ENCODE measurements around the gene YIPF7. TPM values are rescaled to one million over a fixed set of nuclear protein-coding genes. Genes with fewer than 3 reads are reported as not detected.

The YIPF7 gene
- polyA plus RNA-seq, 2 donors = not detected

DNA sequence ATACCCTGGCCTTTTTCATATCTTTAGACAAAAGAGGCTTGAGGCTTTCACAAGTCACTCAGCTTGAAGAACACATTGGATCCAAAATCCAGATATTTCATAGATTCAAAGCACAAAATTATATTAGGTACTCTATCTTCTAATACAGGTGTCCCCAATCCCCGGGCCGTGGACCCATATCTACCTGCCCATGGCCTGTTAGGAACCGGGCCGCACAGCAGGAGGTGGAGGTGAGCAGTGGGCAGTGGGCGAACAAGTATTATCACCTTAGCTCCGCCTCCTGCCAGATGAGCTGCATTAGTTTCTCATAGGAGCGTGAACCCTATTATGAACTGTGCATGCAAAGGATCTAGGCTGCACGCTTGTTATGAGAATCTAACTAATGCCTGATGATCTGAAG is 18.7 kb downstream of the YIPF7 start:
- no peaks in the 10 kb centered on the region for H3K27me3 ChIP-seq (ENCODE audit: control insufficient read depth in 1 of 2, insufficient read depth in 2 of 2, low read length in 2 of 2)
- 76 to 79% methylated on average over 8 of the region's 8 CpGs for WGBS, 2 donors

GRCh38 chr4:44632089-44632488 is 19.3 kb downstream of the YIPF7 start:
- H3K4me3 ChIP-seq (ENCODE audit: low read depth in 1 of 2, low read length in 2 of 2) = no peak overlapping the region
- WGBS, 2 donors = 65 to 67% methylated on average over 4 of the region's 4 CpGs
- no peaks in the 10 kb centered on the region for H3K36me3 ChIP-seq (ENCODE audit: control insufficient read depth in 2 of 2, insufficient read depth in 2 of 2, low read length in 1 of 2)
- H3K9me3 ChIP-seq (ENCODE audit: control insufficient read depth in 2 of 2, insufficient read depth in 1 of 2, low read depth in 1 of 2, low read length in 1 of 2) = no peaks in the 10 kb centered on the region
- no peaks in the 10 kb centered on the region for H3K4me1 ChIP-seq (ENCODE audit: control insufficient read depth in 2 of 2, insufficient read depth in 2 of 2, low read length in 1 of 2)
- H3K27me3 ChIP-seq (ENCODE audit: control insufficient read depth in 1 of 2, insufficient read depth in 2 of 2, low read length in 2 of 2) = no peaks in the 10 kb centered on the region
- H3K27ac ChIP-seq (ENCODE audit: low read depth in 2 of 2, low read length in 1 of 2) = no peak overlapping the region

More for the DNA sequence above, 18.7 kb downstream of the YIPF7 start:
- Histone ChIP-seq H3K36me3 (ENCODE audit: control insufficient read depth in 2 of 2, insufficient read depth in 2 of 2, low read length in 1 of 2) (no peaks in the 10 kb centered on the region), H3K9me3 (ENCODE audit: control insufficient read depth in 2 of 2, insufficient read depth in 1 of 2, low read depth in 1 of 2, low read length in 1 of 2) (no peaks in the 10 kb centered on the region), H3K27ac (ENCODE audit: low read depth in 2 of 2, low read length in 1 of 2) (no peak overlapping the region), H3K4me3 (ENCODE audit: low read depth in 1 of 2, low read length in 2 of 2) (no peak overlapping the region), H3K4me1 (ENCODE audit: control insufficient read depth in 2 of 2, insufficient read depth in 2 of 2, low read length in 1 of 2) (no peaks in the 10 kb centered on the region)

DNA sequence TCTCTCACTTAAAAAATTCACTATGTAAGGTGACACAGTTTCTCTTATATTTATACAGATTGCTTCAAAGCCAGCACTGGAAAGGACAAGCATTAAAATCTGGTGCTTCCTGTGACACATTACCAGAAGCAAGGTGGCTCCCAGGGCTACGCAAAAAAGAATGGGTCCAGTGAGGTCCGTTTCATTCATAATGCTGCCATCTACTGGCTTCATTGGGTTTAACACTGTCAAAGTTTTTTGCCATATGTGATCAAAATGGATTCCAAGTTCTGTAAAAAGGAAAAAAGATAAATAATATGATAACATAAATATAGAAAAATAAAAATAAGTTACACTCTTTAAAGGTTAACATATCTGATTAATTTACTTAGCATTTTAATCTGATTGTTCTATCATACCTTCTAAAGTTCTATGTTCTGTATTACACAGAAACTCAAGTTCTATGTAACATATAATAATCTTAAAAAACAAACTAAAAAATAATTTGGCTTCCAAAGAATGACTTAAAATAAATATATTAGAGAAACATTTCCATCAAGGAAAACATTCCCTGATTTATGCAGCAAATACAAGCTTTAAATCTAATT is 22.1 kb downstream of the YIPF7 start:
- no peaks in the 10 kb centered on the region for H3K9me3 ChIP-seq (ENCODE audit: control insufficient read depth in 2 of 2, insufficient read depth in 1 of 2, low read depth in 1 of 2, low read length in 1 of 2)
- H3K27me3 ChIP-seq (ENCODE audit: control insufficient read depth in 1 of 2, insufficient read depth in 2 of 2, low read length in 2 of 2) = no peaks in the 10 kb centered on the region
- H3K27ac ChIP-seq (ENCODE audit: low read depth in 2 of 2, low read length in 1 of 2) = no peak overlapping the region
- H3K4me3 ChIP-seq (ENCODE audit: low read depth in 1 of 2, low read length in 2 of 2) = no peak overlapping the region
- 0 to 1% methylated on average over 2 of the region's 2 CpGs for WGBS, 2 donors
- H3K36me3 ChIP-seq (ENCODE audit: control insufficient read depth in 2 of 2, insufficient read depth in 2 of 2, low read length in 1 of 2) = no peaks in the 10 kb centered on the region
- no peaks in the 10 kb centered on the region for H3K4me1 ChIP-seq (ENCODE audit: control insufficient read depth in 2 of 2, insufficient read depth in 2 of 2, low read length in 1 of 2)

DNA sequence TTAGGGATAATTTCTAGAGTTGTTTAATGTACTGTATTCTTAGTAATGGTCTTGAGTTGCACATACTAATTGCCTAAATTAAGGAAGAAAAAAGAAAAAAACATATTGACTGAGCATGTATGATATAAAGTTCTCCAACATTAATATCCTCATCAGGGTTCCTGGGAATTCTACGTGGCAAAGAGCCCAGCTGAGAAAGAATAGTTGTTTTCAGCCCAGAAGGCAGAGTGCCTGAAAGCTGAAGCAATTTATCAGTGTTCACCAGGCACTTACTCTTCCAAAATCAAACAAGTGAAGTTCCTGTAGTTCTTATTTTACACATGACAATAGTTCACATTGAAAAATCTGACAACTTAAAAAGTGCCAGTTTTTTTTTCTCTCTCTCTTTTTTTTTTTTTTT is 27.7 kb downstream of the YIPF7 start:
- Histone ChIP-seq H3K36me3 (ENCODE audit: control insufficient read depth in 2 of 2, insufficient read depth in 2 of 2, low read length in 1 of 2) (no peaks in the 10 kb centered on the region), H3K4me3 (ENCODE audit: low read depth in 1 of 2, low read length in 2 of 2) (no peak overlapping the region), H3K27ac (ENCODE audit: low read depth in 2 of 2, low read length in 1 of 2) (no peak overlapping the region), H3K4me1 (ENCODE audit: control insufficient read depth in 2 of 2, insufficient read depth in 2 of 2, low read length in 1 of 2) (no peaks in the 10 kb centered on the region), H3K27me3 (ENCODE audit: control insufficient read depth in 1 of 2, insufficient read depth in 2 of 2, low read length in 2 of 2) (no peaks in the 10 kb centered on the region), H3K9me3 (ENCODE audit: control insufficient read depth in 2 of 2, insufficient read depth in 1 of 2, low read depth in 1 of 2, low read length in 1 of 2) (no peaks in the 10 kb centered on the region)
- 21 to 22% methylated on average over 1 of the region's 1 CpG for WGBS, 2 donors

GRCh38 chr4:44616621-44617020 is 34.8 kb downstream of the YIPF7 start:
- no peak overlapping the region for H3K4me3 ChIP-seq (ENCODE audit: low read depth in 1 of 2, low read length in 2 of 2)
- no peaks in the 10 kb centered on the region for H3K9me3 ChIP-seq (ENCODE audit: control insufficient read depth in 2 of 2, insufficient read depth in 1 of 2, low read depth in 1 of 2, low read length in 1 of 2)
- no peak overlapping the region for H3K27ac ChIP-seq (ENCODE audit: low read depth in 2 of 2, low read length in 1 of 2)
- no peaks in the 10 kb centered on the region for H3K27me3 ChIP-seq (ENCODE audit: control insufficient read depth in 1 of 2, insufficient read depth in 2 of 2, low read length in 2 of 2)
- 82 to 91% methylated on average over 1 of the region's 1 CpG for WGBS, 2 donors
- no peaks in the 10 kb centered on the region for H3K36me3 ChIP-seq (ENCODE audit: control insufficient read depth in 2 of 2, insufficient read depth in 2 of 2, low read length in 1 of 2)
- no peaks in the 10 kb centered on the region for H3K4me1 ChIP-seq (ENCODE audit: control insufficient read depth in 2 of 2, insufficient read depth in 2 of 2, low read length in 1 of 2)

GRCh38 chr4:44583393-44583792 is 68.0 kb downstream of the YIPF7 start:
- H3K4me1 ChIP-seq (ENCODE audit: control insufficient read depth in 2 of 2, insufficient read depth in 2 of 2, low read length in 1 of 2) = no peaks in the 10 kb centered on the region
- H3K36me3 ChIP-seq (ENCODE audit: control insufficient read depth in 2 of 2, insufficient read depth in 2 of 2, low read length in 1 of 2) = no peaks in the 10 kb centered on the region
- no peaks in the 10 kb centered on the region for H3K27me3 ChIP-seq (ENCODE audit: control insufficient read depth in 1 of 2, insufficient read depth in 2 of 2, low read length in 2 of 2)
- no peak overlapping the region for H3K27ac ChIP-seq (ENCODE audit: low read depth in 2 of 2, low read length in 1 of 2)
- H3K4me3 ChIP-seq (ENCODE audit: low read depth in 1 of 2, low read length in 2 of 2) = no peak overlapping the region
- 83 to 89% methylated on average over 3 of the region's 3 CpGs for WGBS, 2 donors
- no peaks in the 10 kb centered on the region for H3K9me3 ChIP-seq (ENCODE audit: control insufficient read depth in 2 of 2, insufficient read depth in 1 of 2, low read depth in 1 of 2, low read length in 1 of 2)

- H3K27me3 ChIP-seq (ENCODE audit: control insufficient read depth in 1 of 2, insufficient read depth in 2 of 2, low read length in 2 of 2) = no peaks in the 10 kb centered on the region
- H3K27ac ChIP-seq (ENCODE audit: low read depth in 2 of 2, low read length in 1 of 2) = no peak overlapping the region
- H3K4me3 ChIP-seq (ENCODE audit: low read depth in 1 of 2, low read length in 2 of 2) = no peak overlapping the region
- no peaks in the 10 kb centered on the region for H3K9me3 ChIP-seq (ENCODE audit: control insufficient read depth in 2 of 2, insufficient read depth in 1 of 2, low read depth in 1 of 2, low read length in 1 of 2)
- H3K36me3 ChIP-seq (ENCODE audit: control insufficient read depth in 2 of 2, insufficient read depth in 2 of 2, low read length in 1 of 2) = no peaks in the 10 kb centered on the region
- H3K4me1 ChIP-seq (ENCODE audit: control insufficient read depth in 2 of 2, insufficient read depth in 2 of 2, low read length in 1 of 2) = no peaks in the 10 kb centered on the region
Observed at GRCh38 chr4:44580231-44580630, 71.2 kb downstream of the YIPF7 start.

DNA sequence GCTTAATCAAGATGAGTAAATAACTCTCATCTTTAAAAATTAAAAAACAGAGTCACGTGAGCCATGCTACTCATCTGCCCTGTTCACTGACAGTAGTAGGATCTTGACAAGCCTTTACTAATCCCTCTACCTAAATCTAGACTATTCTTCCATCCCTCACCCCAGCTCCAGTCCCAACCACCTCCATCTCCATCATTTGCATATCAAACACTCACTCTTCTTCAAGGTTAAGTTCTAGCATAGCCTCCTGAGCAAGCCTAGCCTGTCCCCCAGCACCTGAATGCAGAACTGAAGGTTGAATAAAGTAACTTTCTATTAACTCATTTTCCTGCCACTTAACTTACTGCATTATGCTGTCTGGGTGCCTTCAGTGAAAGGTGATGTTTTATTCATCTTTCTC is 72.5 kb downstream of the YIPF7 start:
- Histone ChIP-seq H3K9me3 (ENCODE audit: control insufficient read depth in 2 of 2, insufficient read depth in 1 of 2, low read depth in 1 of 2, low read length in 1 of 2) (no peaks in the 10 kb centered on the region), H3K4me1 (ENCODE audit: control insufficient read depth in 2 of 2, insufficient read depth in 2 of 2, low read length in 1 of 2) (no peaks in the 10 kb centered on the region), H3K27me3 (ENCODE audit: control insufficient read depth in 1 of 2, insufficient read depth in 2 of 2, low read length in 2 of 2) (no peaks in the 10 kb centered on the region), H3K4me3 (ENCODE audit: low read depth in 1 of 2, low read length in 2 of 2) (no peak overlapping the region), H3K27ac (ENCODE audit: low read depth in 2 of 2, low read length in 1 of 2) (no peak overlapping the region), H3K36me3 (ENCODE audit: control insufficient read depth in 2 of 2, insufficient read depth in 2 of 2, low read length in 1 of 2) (no peaks in the 10 kb centered on the region)
- WGBS, 2 donors = 0% methylated on average over 1 of the region's 1 CpG

Other genes starting within 250 kb of the YIPF7 start
- gene KCTD8, start 202.8 kb downstream of the YIPF7 start, polyA plus RNA-seq = under 1 TPM; 0.02 to 0.09 TPM
- gene GUF1, start 26.8 kb upstream of the YIPF7 start, polyA plus RNA-seq = 1 to 10 TPM; 9.6 to 10.0 TPM
- 1 to 10 TPM; 4.6 to 6.7 TPM for gene GNPDA2, start 74.9 kb upstream of the YIPF7 start, polyA plus RNA-seq

Measured in esophagus (tissue), 2 donors.